SK-N-SH (cell line): ENCODE measurements around the gene MAGEA1. TPM values are rescaled to one million over a fixed set of nuclear protein-coding genes. Genes with fewer than 3 reads are reported as not detected.

ENCODE experiments used
- polyA plus RNA-seq, 3 experiments: library from polyadenylated mRNA; depleted of rRNA; stranded (reverse); fragments of >200 nt; gene quantifications; 2 replicates each; pipeline ENCODE4 v1.2.3, GENCODE V29; 2012
- TF ChIP-seq, protein P1 (sequence below): IDR thresholded peaks from 2 replicates; pipeline ENCODE4; 2012

Gene MAGEA1
- polyA plus RNA-seq, 1 of the 3 experiments (the other 2 are of a cell fraction): 3.0 TPM

DNA sequence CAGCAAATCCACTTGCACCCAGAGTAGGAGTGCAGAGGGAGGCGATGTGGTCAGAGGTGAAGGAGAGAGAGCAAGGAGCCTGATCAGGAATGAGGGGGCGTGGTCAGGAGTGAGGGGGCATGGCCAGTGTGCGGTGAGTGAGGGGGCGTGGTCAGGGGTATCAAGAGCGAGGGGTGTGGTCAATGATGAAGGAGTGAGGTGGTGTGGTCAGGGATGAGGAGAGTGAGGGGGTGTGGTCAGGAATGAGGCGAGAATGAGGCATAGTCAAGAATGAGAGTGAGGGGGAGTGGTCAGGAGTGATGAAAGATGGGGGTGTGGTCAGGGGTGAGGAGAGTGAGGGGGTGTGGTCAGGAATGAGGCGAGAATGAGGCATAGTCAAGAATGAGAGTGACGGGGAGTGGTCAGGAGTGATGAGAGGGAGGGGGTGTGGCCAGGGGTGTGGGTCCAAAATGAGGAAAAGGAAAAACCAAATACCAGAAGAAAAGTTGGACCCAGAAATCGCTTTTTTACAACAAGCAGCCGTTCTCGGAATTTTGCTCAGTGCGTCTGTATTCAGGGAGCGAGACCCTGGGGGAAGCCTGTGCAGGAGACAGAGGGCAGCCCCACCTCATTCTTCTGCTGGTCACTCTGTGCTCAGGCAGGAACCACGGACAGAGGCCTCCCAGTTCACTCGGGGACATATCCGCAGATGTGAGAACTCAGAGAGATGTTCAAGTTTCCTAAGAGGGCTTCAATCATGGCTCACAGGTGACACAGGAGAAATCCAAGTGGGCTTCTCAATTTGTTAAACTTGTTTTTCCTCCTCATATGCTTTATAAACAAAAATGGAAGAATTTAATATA, 47.5 kb downstream of the MAGEA1 start (continued):
- TF ChIP-seq, protein P1, sequence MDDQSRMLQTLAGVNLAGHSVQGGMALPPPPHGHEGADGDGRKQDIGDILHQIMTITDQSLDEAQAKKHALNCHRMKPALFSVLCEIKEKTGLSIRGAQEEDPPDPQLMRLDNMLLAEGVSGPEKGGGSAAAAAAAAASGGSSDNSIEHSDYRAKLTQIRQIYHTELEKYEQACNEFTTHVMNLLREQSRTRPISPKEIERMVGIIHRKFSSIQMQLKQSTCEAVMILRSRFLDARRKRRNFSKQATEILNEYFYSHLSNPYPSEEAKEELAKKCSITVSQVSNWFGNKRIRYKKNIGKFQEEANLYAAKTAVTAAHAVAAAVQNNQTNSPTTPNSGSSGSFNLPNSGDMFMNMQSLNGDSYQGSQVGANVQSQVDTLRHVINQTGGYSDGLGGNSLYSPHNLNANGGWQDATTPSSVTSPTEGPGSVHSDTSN: no peak

Other genes starting within 250 kb of the MAGEA1 start
- not detected in 2 replicates for gene PNMA5, start 185.2 kb upstream of the MAGEA1 start, polyA plus RNA-seq (2012; rRNA removed)
- 0.12 and 0.19 TPM in 2 replicates for gene PNMA3, start 122.8 kb upstream of the MAGEA1 start, polyA plus RNA-seq (2012; rRNA removed)
- 0.71 and 0.81 TPM in 2 replicates for gene PNMA6A, start 106.8 kb upstream of the MAGEA1 start, polyA plus RNA-seq (2012; rRNA removed)
- not detected in 2 replicates for gene PNMA6F, start 142.5 kb downstream of the MAGEA1 start, polyA plus RNA-seq (2012; rRNA removed)
- gene ZNF275, start 154.9 kb downstream of the MAGEA1 start, polyA plus RNA-seq (2012; rRNA removed): 4.9 and 6.3 TPM in 2 replicates
- gene PNMA6E, start 222.1 kb downstream of the MAGEA1 start, polyA plus RNA-seq (2012; rRNA removed): not detected in 2 replicates
- gene ZFP92, start 232.2 kb downstream of the MAGEA1 start, polyA plus RNA-seq (2012; rRNA removed): 0.28 TPM in 2 replicates